CD4-positive, alpha-beta T cell treated with Interleukin-17A for 1 hour (primary cell): Measurements from ENCODE around the gene RPP40.
"Not testable (repeated sequence)": the region's sequence is repeated elsewhere in the genome, so short reads cannot be mapped to it uniquely, and the experiment has no call there.

Experiments used
- DNase-seq: peaks from one replicate; pipeline ENCODE4 v3.0.0-alpha.2; 2020

The RPP40 gene

GRCh38 chr6:5003604-5004372 lies at the start of gene RPP40:
Gene RPP40, minus strand, starts transcription at chr6:5004037. Its CDS starts 35 bp downstream, at chr6:5004002.
- peak; percentile 98 for DNase-seq

- DNase-seq, result no peak
Measured at GRCh38 chr6:5053038-5053437, 49.2 kb upstream of the RPP40 start.

- no peak for DNase-seq
Measured at GRCh38 chr6:5051394-5051793, 47.6 kb upstream of the RPP40 start.

- DNase-seq, result no peak
Measured at GRCh38 chr6:5050009-5050408, 46.2 kb upstream of the RPP40 start.

GRCh38 chr6:5046430-5046829 lies 42.6 kb upstream of the RPP40 start:
- no peak for DNase-seq

GRCh38 chr6:5045416-5045815 lies 41.6 kb upstream of the RPP40 start:
- no peak for DNase-seq

- DNase-seq, result no peak
Measured at GRCh38 chr6:5044866-5045265, 41.0 kb upstream of the RPP40 start.

- DNase-seq, result no peak
Measured at GRCh38 chr6:5042436-5042835, 38.6 kb upstream of the RPP40 start.

GRCh38 chr6:5041955-5042354 lies 38.1 kb upstream of the RPP40 start:
- no peak for DNase-seq

- DNase-seq, result no peak
Measured at GRCh38 chr6:5036269-5036668, 32.4 kb upstream of the RPP40 start.

GRCh38 chr6:5034736-5035135 lies 30.9 kb upstream of the RPP40 start:
- no peak for DNase-seq

GRCh38 chr6:5034328-5034727 lies 30.5 kb upstream of the RPP40 start:
- DNase-seq, result no peak

- not testable (repeated sequence) for DNase-seq
Measured at GRCh38 chr6:5033214-5033904, 29.5 kb upstream of the RPP40 start.

- not testable (repeated sequence) for DNase-seq
Measured at GRCh38 chr6:5032706-5033105, 28.9 kb upstream of the RPP40 start.

- DNase-seq, result no peak
Measured at GRCh38 chr6:5031150-5031549, 27.3 kb upstream of the RPP40 start.

GRCh38 chr6:5030596-5031136 lies 26.8 kb upstream of the RPP40 start:
- peak; percentile 70 for DNase-seq

- DNase-seq, result no peak
Measured at GRCh38 chr6:5029609-5030008, 25.8 kb upstream of the RPP40 start.

- no peak for DNase-seq
Measured at GRCh38 chr6:5028921-5029320, 25.1 kb upstream of the RPP40 start.

GRCh38 chr6:5028301-5028700 lies 24.5 kb upstream of the RPP40 start:
- no peak for DNase-seq

- DNase-seq, result no peak
Measured at GRCh38 chr6:5025911-5026819, 22.3 kb upstream of the RPP40 start.

- DNase-seq, result no peak
Measured at GRCh38 chr6:5023923-5024322, 20.1 kb upstream of the RPP40 start.

- DNase-seq, result no peak
Measured at GRCh38 chr6:5020142-5020541, 16.3 kb upstream of the RPP40 start.

GRCh38 chr6:5014072-5014561 lies 10.3 kb upstream of the RPP40 start:
- no peak for DNase-seq
